ENCODE measurements around the gene CSTF2.

DNA sequence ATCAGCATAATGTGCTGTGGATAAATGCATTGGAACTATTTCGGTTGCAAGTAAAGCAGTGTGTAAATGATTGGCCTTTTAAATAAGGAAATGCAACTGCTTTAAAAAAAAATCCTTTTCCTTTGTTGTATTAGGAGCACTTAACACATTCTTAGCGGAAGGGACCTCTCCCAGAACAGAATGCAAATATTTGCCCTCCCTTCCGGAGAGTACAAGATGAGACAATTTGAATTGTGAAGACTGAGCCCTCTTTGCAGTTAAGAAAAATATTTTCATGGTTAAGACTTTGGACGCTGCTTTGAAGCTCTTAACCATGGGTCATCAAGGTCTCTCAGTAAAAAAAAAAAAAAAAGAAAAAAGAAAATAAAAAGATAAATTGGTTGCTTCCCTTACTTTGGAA is 63.5 kb downstream of the CSTF2 start:
- TF ChIP-seq, protein P1, sequence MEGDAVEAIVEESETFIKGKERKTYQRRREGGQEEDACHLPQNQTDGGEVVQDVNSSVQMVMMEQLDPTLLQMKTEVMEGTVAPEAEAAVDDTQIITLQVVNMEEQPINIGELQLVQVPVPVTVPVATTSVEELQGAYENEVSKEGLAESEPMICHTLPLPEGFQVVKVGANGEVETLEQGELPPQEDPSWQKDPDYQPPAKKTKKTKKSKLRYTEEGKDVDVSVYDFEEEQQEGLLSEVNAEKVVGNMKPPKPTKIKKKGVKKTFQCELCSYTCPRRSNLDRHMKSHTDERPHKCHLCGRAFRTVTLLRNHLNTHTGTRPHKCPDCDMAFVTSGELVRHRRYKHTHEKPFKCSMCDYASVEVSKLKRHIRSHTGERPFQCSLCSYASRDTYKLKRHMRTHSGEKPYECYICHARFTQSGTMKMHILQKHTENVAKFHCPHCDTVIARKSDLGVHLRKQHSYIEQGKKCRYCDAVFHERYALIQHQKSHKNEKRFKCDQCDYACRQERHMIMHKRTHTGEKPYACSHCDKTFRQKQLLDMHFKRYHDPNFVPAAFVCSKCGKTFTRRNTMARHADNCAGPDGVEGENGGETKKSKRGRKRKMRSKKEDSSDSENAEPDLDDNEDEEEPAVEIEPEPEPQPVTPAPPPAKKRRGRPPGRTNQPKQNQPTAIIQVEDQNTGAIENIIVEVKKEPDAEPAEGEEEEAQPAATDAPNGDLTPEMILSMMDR (conservative IDR thresholded peaks at IDR 0.05 in 1 of 2, IDR thresholded peaks at IDR 0.05 in 1 of 2; ENCODE audit: extremely low read depth in 1 of 2, insufficient read depth in 1 of 2, low read depth in 1 of 2, low read length in 2 of 2), result no peak
- no peak for TF ChIP-seq EZH2 (IDR thresholded peaks at IDR 0.05; ENCODE audit: borderline replicate concordance, low read length)

Measured in mammary epithelial cell (primary cell).